ENCODE data around the gene CREB5. TPM values are rescaled to one million over a fixed set of nuclear protein-coding genes. Genes with fewer than 3 reads are reported as not detected.

Gene CREB5
- total RNA-seq, 2 experiments from 2014 or later, result not detected

- H3K9me3 Mint-ChIP-seq, result no peaks in the 10 kb centered on the region
- no peaks in the 10 kb centered on the region for H3K36me3 Mint-ChIP-seq (ENCODE audit: low read depth)
- no peak overlapping the region for H3K27ac Mint-ChIP-seq
- POLR2A ChIA-PET, result no interaction called here
- peaks cover 3% of the 10 kb centered on the region for H3K27me3 Mint-ChIP-seq
- H3K4me3 Mint-ChIP-seq, result no peak overlapping the region
- CTCF ChIA-PET, result no interaction called here
- no peak for DNase-seq
- no peaks in the 10 kb centered on the region for H3K4me1 Mint-ChIP-seq
Measured at GRCh38 chr7:28459306-28459705, 47.0 kb downstream of the CREB5 start.

DNA sequence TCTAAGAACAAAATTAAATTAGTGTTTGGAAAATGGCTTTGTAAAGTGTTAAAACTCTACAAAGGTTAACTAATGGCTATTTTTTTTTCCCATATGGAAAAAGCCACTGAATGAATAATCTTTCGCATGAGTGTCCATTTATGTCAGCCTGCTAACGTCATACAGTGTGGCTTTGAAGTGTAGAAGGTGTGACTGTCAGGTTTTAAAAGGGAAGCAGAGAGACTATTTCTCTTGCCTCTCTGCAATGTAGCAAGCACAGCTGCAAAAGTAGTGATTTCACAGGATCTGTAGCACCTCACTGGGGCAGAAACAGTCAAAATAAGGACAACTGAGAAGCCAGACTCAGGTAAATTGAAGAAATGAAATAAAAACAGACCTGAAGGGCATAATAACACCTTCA is 53.4 kb downstream of the CREB5 start:
- peaks cover 3% of the 10 kb centered on the region for H3K27me3 Mint-ChIP-seq

DNA sequence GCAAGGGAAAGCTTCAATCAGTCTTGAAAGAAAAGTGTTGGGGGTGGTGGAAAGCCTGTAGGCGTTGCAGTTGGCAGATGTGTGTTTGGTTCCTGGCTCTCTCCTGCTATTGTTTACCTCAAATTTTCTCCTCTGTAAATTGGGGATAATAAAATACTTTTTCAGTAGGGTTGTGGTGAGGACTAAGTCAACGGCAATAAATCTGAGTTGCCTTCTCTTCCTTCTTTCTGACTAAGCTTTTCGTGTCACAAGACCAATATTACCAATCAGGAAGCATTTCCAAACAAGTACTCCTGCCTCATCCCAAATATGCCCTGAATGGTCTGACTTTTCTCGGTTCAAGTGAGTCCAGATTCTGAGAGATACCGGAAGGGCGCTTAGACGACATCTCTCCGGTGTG is 54.0 kb downstream of the CREB5 start:
- POLR2A ChIA-PET, result no interaction called here
- Mint-ChIP-seq H3K27ac (no peak overlapping the region), H3K4me1 (no peaks in the 10 kb centered on the region), H3K4me3 (no peak overlapping the region), H3K9me3 (no peaks in the 10 kb centered on the region), H3K36me3 (ENCODE audit: low read depth) (no peaks in the 10 kb centered on the region), H3K27me3 (peaks cover 3% of the 10 kb centered on the region)
- CTCF ChIA-PET, result interaction anchor here (0.6 kb wide), 1 partner anchor 14 kb away, joined by 3 read pairs; no protein-coding TSS in a partner anchor
- DNase-seq, result no peak

More for the DNA sequence above, 53.4 kb downstream of the CREB5 start:
- Mint-ChIP-seq H3K9me3 (no peaks in the 10 kb centered on the region), H3K36me3 (ENCODE audit: low read depth) (no peaks in the 10 kb centered on the region), H3K4me1 (no peaks in the 10 kb centered on the region), H3K4me3 (no peak overlapping the region), H3K27ac (no peak overlapping the region)
- DNase-seq, result no peak
- ChIA-PET POLR2A (no interaction called here), CTCF (no interaction called here)

- no peaks in the 10 kb centered on the region for H3K36me3 Mint-ChIP-seq (ENCODE audit: low read depth)
- ChIA-PET CTCF (no interaction called here), POLR2A (no interaction called here)
Measured at GRCh38 chr7:28466885-28467284, 54.6 kb downstream of the CREB5 start.

DNA sequence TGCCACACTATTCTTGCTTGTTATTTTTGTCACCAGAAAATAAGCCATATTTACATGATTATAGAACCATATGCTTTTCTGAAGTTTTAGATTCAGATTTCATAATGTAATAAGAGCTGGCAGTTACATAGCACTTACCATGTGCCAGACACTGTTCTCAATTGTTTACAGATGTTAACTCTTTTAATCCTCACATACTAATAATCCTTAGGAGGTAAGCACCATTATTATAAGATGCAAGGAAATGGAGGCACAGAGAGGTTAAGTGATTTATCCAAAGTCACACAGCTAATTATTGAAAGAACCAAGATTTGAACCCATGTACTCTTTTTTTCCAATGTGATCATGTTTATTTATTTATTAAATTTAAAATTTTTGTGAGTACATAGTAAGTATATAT is 57.2 kb downstream of the CREB5 start:
- Mint-ChIP-seq H3K27ac (no peak overlapping the region), H3K36me3 (ENCODE audit: low read depth) (no peaks in the 10 kb centered on the region), H3K27me3 (peaks cover 5% of the 10 kb centered on the region), H3K9me3 (no peaks in the 10 kb centered on the region), H3K4me3 (no peak overlapping the region), H3K4me1 (no peaks in the 10 kb centered on the region)
- ChIA-PET CTCF (no interaction called here), POLR2A (no interaction called here)
- DNase-seq, result no peak

More at GRCh38 chr7:28466885-28467284, 54.6 kb downstream of the CREB5 start:
- Mint-ChIP-seq H3K4me1 (no peaks in the 10 kb centered on the region), H3K4me3 (no peak overlapping the region), H3K27ac (no peak overlapping the region), H3K27me3 (peaks cover 3% of the 10 kb centered on the region), H3K9me3 (no peaks in the 10 kb centered on the region)
- DNase-seq, result no peak

DNA sequence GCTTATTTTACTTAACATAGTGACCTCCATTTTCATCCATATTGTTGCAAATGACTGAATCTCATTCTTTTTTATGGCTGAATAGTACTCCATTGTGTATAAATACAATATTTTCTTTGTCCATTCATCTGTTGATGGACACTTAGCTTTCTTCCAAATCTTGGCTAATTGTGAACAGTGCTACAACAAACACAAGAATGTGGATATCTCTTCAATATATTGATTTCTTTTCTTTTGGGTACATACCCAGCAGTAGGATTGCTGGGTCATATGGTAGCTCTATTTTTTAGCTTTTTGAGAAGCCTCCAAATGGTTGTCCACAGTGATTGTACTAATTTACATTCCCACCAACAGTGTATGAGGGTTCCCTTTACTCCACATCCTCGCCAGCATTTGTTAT is 58.0 kb downstream of the CREB5 start:
- H3K36me3 Mint-ChIP-seq (ENCODE audit: low read depth), result no peaks in the 10 kb centered on the region
- no peaks in the 10 kb centered on the region for H3K9me3 Mint-ChIP-seq
- DNase-seq, result no peak
- H3K4me1 Mint-ChIP-seq, result no peaks in the 10 kb centered on the region
- H3K27ac Mint-ChIP-seq, result no peak overlapping the region
- no peak overlapping the region for H3K4me3 Mint-ChIP-seq
- POLR2A ChIA-PET, result no interaction called here
- CTCF ChIA-PET, result no interaction called here
- H3K27me3 Mint-ChIP-seq, result peaks cover 5% of the 10 kb centered on the region

DNA sequence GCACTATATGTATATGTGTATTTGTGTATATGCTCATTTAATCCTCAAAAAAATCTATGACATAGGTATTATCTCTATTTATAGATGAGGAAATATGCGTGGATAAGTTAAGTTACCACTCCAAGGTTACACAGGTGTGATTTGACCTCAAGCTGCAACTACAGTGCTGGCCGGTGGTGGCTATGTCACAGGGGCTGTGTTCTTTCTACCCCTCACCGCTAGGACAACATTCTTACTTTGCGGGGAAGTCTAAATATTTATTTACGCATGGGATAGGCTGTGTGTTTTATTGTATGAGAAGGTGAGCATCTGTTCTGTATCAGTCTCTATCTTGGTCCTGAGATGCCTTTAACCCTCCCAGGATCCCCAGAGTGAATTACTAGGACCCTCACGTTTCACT is 60.0 kb downstream of the CREB5 start:
- CTCF ChIA-PET, result no interaction called here
- no peaks in the 10 kb centered on the region for H3K9me3 Mint-ChIP-seq
- no peak for DNase-seq
- POLR2A ChIA-PET, result no interaction called here
- no peak overlapping the region for H3K27ac Mint-ChIP-seq
- H3K27me3 Mint-ChIP-seq, result peaks cover 5% of the 10 kb centered on the region
- H3K36me3 Mint-ChIP-seq (ENCODE audit: low read depth), result no peaks in the 10 kb centered on the region
- H3K4me3 Mint-ChIP-seq, result no peak overlapping the region
- H3K4me1 Mint-ChIP-seq, result no peaks in the 10 kb centered on the region

DNA sequence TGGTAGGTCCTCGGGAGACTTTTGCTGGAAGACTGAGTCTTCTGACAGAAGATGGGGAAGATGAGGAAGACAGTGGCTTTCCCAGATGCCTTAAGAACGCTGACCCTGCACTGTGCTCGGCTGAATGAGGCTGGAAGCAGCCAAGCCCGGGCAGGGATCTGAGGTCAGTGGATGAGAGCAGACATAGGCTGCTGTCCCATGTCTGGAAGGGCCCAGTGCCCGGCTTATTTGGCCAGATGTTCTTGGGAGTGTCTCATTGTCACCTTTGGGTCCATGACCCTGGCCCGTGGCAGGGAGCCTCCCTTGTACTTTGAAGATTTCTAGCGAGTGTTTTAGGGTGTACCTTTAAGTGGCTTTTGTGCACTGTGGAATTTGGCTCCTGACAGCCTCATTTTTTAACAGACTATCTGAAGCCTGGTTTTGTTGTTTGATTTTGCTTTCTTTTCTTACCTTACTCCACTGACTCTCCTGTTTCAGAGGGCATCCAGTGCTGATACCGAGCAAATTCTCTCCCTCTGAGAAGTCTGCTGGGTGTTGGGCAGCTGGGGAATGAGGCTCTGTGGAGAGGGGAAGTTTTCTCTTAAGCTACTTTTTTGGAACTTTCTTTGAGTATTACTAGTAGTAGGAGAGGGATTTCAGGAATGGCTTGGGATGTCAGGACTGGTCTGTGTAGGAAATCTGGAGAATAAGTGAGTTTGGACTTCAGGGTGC is 61.4 kb downstream of the CREB5 start:
- no peak for DNase-seq
- Mint-ChIP-seq H3K4me1 (no peaks in the 10 kb centered on the region), H3K27ac (no peak overlapping the region), H3K9me3 (no peaks in the 10 kb centered on the region), H3K36me3 (ENCODE audit: low read depth) (no peaks in the 10 kb centered on the region), H3K4me3 (no peak overlapping the region), H3K27me3 (peaks cover 5% of the 10 kb centered on the region)
- POLR2A ChIA-PET, result no interaction called here
- CTCF ChIA-PET, result no interaction called here

DNA sequence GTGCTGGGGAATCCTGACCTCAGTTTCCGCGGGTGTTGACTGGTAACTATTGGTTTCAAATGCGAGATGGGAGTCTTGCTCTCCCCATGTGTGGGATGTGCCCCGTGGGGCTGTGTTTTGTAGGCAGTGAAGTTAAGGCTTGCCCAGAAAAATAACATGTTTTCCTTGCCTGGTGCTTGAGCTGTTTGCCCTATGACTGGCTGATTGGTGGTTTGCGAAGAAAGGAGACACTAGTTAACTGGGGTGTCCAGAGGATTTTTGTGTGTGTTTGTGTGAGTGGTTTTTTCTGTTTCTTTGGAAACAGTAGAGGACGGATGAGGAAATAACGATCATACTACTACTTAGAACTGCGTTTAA is 61.9 kb downstream of the CREB5 start:
- no peak for DNase-seq
- Mint-ChIP-seq H3K9me3 (no peaks in the 10 kb centered on the region), H3K27ac (no peak overlapping the region), H3K4me3 (no peak overlapping the region), H3K36me3 (ENCODE audit: low read depth) (no peaks in the 10 kb centered on the region), H3K4me1 (no peaks in the 10 kb centered on the region), H3K27me3 (peaks cover 5% of the 10 kb centered on the region)
- POLR2A ChIA-PET, result no interaction called here
- CTCF ChIA-PET, result no interaction called here

GRCh38 chr7:28474640-28475039 is 62.3 kb downstream of the CREB5 start:
- ChIA-PET CTCF (no interaction called here), POLR2A (no interaction called here)
- DNase-seq, result no peak
- Mint-ChIP-seq H3K4me1 (no peaks in the 10 kb centered on the region), H3K27me3 (peaks cover 5% of the 10 kb centered on the region), H3K36me3 (ENCODE audit: low read depth) (no peaks in the 10 kb centered on the region), H3K4me3 (no peak overlapping the region), H3K9me3 (no peaks in the 10 kb centered on the region), H3K27ac (no peak overlapping the region)

GRCh38 chr7:28477041-28477442 is 64.7 kb downstream of the CREB5 start:
- Mint-ChIP-seq H3K4me1 (no peaks in the 10 kb centered on the region), H3K4me3 (no peak overlapping the region), H3K27me3 (peaks cover 7% of the 10 kb centered on the region), H3K36me3 (ENCODE audit: low read depth) (no peaks in the 10 kb centered on the region), H3K27ac (no peak overlapping the region), H3K9me3 (no peaks in the 10 kb centered on the region)
- ChIA-PET POLR2A (no interaction called here), CTCF (no interaction called here)
- DNase-seq, result no peak

- Mint-ChIP-seq H3K9me3 (no peaks in the 10 kb centered on the region), H3K27me3 (peaks cover 7% of the 10 kb centered on the region), H3K4me3 (no peak overlapping the region), H3K4me1 (no peaks in the 10 kb centered on the region), H3K27ac (no peak overlapping the region), H3K36me3 (ENCODE audit: low read depth) (no peaks in the 10 kb centered on the region)
- POLR2A ChIA-PET, result no interaction called here
- CTCF ChIA-PET, result no interaction called here
- DNase-seq, result no peak
Measured at GRCh38 chr7:28478656-28479055, 66.3 kb downstream of the CREB5 start.

DNA sequence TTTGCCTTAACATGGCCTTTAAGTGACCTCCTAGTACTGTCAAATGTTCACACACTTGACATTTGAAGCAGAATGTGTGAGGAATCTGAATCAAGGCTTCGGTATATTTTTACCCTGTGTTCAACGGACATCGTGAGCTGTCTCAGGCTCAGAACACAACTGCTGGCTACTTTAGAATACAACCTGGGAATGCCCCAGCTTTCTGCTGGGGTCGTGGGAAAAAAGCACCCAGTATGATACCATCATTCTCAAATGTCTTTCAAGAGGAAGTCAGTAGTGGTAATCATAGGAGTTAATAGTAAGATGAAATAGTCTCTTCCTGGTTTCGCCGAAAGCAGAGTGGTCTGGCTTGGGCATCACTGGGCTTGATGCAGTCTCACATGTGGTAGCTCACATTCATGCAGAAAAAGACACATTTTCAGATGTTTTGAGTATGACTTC is 67.2 kb downstream of the CREB5 start:
- DNase-seq, result no peak
- Mint-ChIP-seq H3K4me1 (no peaks in the 10 kb centered on the region), H3K27ac (no peak overlapping the region), H3K36me3 (ENCODE audit: low read depth) (no peaks in the 10 kb centered on the region), H3K27me3 (peaks cover 2% of the 10 kb centered on the region), H3K4me3 (no peak overlapping the region), H3K9me3 (no peaks in the 10 kb centered on the region)
- ChIA-PET CTCF (no interaction called here), POLR2A (no interaction called here)

GRCh38 chr7:28480595-28480994 is 68.3 kb downstream of the CREB5 start:
- Mint-ChIP-seq H3K27ac (no peak overlapping the region), H3K9me3 (no peaks in the 10 kb centered on the region), H3K27me3 (peaks cover 2% of the 10 kb centered on the region), H3K36me3 (ENCODE audit: low read depth) (no peaks in the 10 kb centered on the region), H3K4me1 (no peaks in the 10 kb centered on the region), H3K4me3 (no peak overlapping the region)
- ChIA-PET CTCF (interaction anchor here (0.6 kb wide), 1 partner anchor 14 kb away, joined by 3 read pairs; no protein-coding TSS in a partner anchor), POLR2A (no interaction called here)
- no peak for DNase-seq
